Left renal pelvis (tissue), 4 donors: ENCODE data around the gene TFPT. TPM values are rescaled to one million over a fixed set of nuclear protein-coding genes. Genes with fewer than 3 reads are reported as not detected.

Experiments
- DNase-seq, 4 donors: peaks; one replicate each; pipeline ENCODE4 v3.0.0-alpha.2; 2013; ENCODE audit warnings: low read depth in 4 of 4, low spot score in 3 of 4
- polyA plus RNA-seq, 4 donors: library from polyadenylated mRNA; unstranded; fragments of 120-200 nt; gene quantifications; one replicate each; pipeline ENCODE4 v1.2.1, GENCODE V29; 2013; ENCODE audit not compliant: insufficient read length in 4 of 4

The TFPT gene
- polyA plus RNA-seq, 4 donors: 11.2 to 20.8 (median 12.7) TPM

DNA sequence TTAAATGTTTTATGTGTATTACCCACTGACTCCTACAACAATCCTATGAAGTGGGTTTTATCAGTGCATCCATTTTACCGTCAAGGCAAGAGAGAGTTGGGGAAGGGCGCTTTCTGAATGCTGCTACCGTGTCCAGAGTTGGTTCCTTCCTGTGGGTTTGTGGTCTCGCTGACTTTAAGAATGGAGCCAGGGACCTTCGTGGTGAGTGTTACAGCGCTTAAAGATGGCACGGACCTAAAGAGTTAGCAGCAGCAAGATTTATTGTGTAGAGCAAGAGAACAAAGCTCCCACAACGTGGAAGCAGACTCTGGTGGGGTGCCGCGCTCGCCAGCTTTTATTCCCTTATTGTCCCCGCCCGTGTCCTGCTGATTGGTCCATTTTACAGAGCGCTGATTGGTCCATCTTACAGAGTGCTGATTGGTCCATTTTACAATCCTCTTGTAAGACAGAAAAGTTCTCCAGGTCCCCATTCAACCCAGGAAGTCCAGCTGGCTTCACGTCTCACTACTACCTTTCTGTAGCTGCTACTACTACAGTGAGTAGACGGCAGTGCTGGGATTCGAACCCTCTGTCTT lies 20.9 kb downstream of the TFPT start:
- DNase-seq: no peak

GRCh38 chr19:54084410-54084809 lies 31.0 kb downstream of the TFPT start:
- no peak for DNase-seq

GRCh38 chr19:54081032-54081431 lies 34.4 kb downstream of the TFPT start, which contains the start of gene TARM1:
Gene TARM1, minus strand, starts transcription at chr19:54081365. Its CDS starts 25 bp downstream, at chr19:54081340.
- DNase-seq: no peak

- DNase-seq: no peak
These were observed 38.1 kb downstream of the TFPT start for GRCh38 chr19:54077334-54077733.

DNA sequence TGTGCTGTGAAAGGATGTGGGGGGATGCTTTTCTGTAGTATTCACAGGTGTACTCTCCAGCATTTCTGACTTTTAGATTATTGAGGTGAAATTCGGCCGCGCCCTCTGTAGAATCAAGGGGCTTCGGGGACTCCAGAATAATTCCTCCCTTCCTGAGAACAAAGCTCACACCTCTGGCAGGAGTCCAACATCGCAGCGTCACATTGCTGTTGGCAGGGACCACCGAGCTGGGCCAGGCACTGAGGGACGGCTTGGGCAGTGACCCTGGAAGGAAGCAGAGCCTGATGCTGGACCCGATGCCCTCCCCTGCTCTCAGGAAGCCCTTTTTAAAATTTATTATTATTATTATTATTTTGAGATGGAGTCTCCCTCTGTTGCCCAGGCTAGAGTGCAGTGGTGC lies 40.6 kb downstream of the TFPT start:
- no peak for DNase-seq

DNA sequence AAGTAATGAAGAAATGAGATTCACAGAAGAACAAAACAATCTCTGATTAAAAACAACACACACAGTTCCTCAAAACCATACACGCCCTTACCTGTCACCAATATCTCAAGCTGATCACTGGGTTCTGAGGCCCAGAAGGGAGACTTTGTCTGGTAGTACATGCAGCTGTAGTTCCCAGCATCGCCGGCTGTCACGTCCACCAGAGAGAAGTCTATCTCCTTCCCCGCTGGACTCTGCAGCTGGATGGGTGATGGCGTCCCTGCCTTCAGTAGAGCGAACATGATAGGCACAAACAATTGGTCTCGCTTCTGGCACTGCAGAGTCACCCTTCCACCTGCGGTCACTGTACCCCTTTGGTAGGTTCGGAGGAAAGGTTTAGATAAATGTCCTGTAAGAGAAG lies 41.6 kb downstream of the TFPT start:
- no peak for DNase-seq

DNA sequence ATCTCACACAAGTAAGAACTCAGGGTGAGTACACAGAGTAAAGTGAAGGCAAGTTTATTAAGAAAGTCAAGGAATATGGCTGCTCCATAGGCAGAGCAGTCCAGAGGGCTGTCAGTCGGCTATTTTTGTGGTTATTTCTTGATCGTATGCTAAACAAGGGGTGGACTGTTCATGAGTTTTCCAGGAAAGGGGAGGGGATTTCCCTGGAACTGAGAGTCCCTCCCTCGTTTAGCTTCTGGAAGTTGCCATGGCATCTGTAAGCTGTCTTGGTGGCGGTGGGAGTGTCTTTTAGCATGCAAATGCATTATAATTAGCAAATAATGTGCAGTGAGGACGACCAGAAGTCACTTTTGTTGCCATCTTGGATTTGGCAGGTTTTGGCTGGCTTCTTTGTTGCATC lies 46.0 kb downstream of the TFPT start:
- DNase-seq: no peak

DNA sequence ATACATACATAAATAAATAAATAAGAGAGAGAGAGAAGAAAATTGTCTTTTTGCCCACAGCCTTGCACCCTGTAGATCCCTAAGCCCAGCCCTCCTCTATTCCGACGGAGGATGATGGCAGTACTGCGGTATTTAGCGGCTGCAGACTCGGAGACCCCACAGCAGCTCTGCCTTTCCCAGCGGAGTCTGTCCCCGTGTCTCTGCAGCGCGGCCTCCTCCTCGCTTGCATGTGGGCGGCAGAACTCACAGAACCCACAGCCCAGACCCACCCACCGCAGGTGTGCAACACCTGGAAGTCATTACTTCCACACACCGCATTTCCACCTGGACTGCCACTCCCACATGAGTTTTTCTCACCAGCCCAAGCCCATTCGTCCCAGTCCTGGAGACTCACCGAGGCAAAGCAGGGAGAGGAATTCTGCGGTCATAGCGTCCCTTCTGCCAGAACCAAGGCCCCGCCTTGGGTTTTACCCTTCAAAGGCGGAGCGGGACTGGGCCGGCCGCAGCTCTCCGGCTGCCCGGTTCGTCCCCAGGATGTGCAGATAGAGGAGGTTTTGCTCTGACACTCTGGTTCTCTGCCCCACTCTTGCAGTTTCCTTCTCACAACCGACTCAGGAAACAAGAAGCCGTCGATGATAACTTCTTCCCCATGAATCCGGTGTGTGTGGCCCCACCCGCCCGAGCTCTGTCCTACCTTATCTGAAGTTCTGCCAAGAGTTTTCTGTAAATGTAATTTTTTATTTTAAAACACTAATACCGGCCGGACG lies 51.9 kb downstream of the TFPT start, which contains the start of gene VSTM1:
VSTM1 (minus strand) TSS at position 548 of the 767 bp plus-strand sequence; CDS start at position 428, 120 bp downstream.
- no peak for DNase-seq

GRCh38 chr19:54062643-54063042 lies 52.8 kb downstream of the TFPT start:
- DNase-seq: no peak

Other genes starting within 250 kb of the TFPT start
- gene MYADM, start 247.8 kb downstream of the TFPT start, polyA plus RNA-seq: 100 to 1,000 TPM in 1 of 4 donors, 10 to 100 TPM in 3; 69.0 to 232 (median 74.0) TPM
- under 1 TPM; 0.34 to 0.99 (median 0.69) TPM for gene PRKCG, start 233.5 kb downstream of the TFPT start, polyA plus RNA-seq
- 1 to 10 TPM in 1 of 4 donors, under 1 TPM in 3; 0.15 to 1.5 (median 0.62) TPM for gene CACNG7, start 206.4 kb downstream of the TFPT start, polyA plus RNA-seq
- under 1 TPM; 0.15 to 0.50 (median 0.24) TPM for gene CACNG8, start 152.7 kb downstream of the TFPT start, polyA plus RNA-seq
- 1 to 10 TPM in 1 of 4 donors, under 1 TPM in 3; 0.42 to 1.3 (median 0.85) TPM for gene CACNG6, start 124.0 kb downstream of the TFPT start, polyA plus RNA-seq
- gene VSTM1, start 51.8 kb downstream of the TFPT start, polyA plus RNA-seq: under 1 TPM in 1 of 4 donors, not detected in 3; 0.22 TPM
- under 1 TPM in 1 of 4 donors, not detected in 3; 0.21 TPM for gene TARM1, start 34.3 kb downstream of the TFPT start, polyA plus RNA-seq
- under 1 TPM; 0.14 to 0.50 (median 0.24) TPM for gene OSCAR, start 14.9 kb downstream of the TFPT start, polyA plus RNA-seq
- gene NDUFA3, start 12.8 kb downstream of the TFPT start, polyA plus RNA-seq: 100 to 1,000 TPM in 2 of 4 donors, 10 to 100 TPM in 2; 84.0 to 157 (median 96.2) TPM
- gene PRPF31, start 97 bp upstream of the TFPT start, polyA plus RNA-seq: 10 to 100 TPM; 50.8 to 72.9 (median 68.7) TPM
- 10 to 100 TPM; 58.9 to 75.7 (median 74.0) TPM for gene CNOT3, start 22.1 kb upstream of the TFPT start, polyA plus RNA-seq
- gene LENG1, start 44.1 kb upstream of the TFPT start, polyA plus RNA-seq: 10 to 100 TPM in 1 of 4 donors, 1 to 10 TPM in 3; 7.6 to 10.1 (median 8.6) TPM
- gene TMC4, start 57.5 kb upstream of the TFPT start, polyA plus RNA-seq: 10 to 100 TPM in 3 of 4 donors, 1 to 10 TPM in 1; 3.8 to 50.3 (median 32.4) TPM
- 10 to 100 TPM; 51.8 to 86.8 (median 58.9) TPM for gene MBOAT7, start 73.9 kb upstream of the TFPT start, polyA plus RNA-seq
- gene TSEN34, start 75.7 kb upstream of the TFPT start, polyA plus RNA-seq: 10 to 100 TPM; 36.2 to 67.5 (median 45.0) TPM
- 1,000 to 10,000 TPM; 1,290 to 1,562 (median 1,510) TPM for gene RPS9, start 85.2 kb upstream of the TFPT start, polyA plus RNA-seq
- gene LILRB3, start 107.3 kb upstream of the TFPT start, polyA plus RNA-seq: 1 to 10 TPM in 3 of 4 donors, under 1 TPM in 1; 0.40 to 1.8 (median 1.7) TPM
- gene LILRA6, start 127.1 kb upstream of the TFPT start, polyA plus RNA-seq: 1 to 10 TPM in 1 of 4 donors, under 1 TPM in 3; 0.63 to 1.1 (median 0.89) TPM
- 10 to 100 TPM in 1 of 4 donors, 1 to 10 TPM in 3; 2.4 to 10.9 (median 2.8) TPM for gene LILRB5, start 141.6 kb upstream of the TFPT start, polyA plus RNA-seq
- gene LILRB2, start 165.5 kb upstream of the TFPT start, polyA plus RNA-seq: 1 to 10 TPM in 3 of 4 donors, under 1 TPM in 1; 0.80 to 1.9 (median 1.3) TPM
- under 1 TPM; 0.37 to 0.93 (median 0.73) TPM for gene LILRA5, start 197.5 kb upstream of the TFPT start, polyA plus RNA-seq
- gene LILRA4, start 223.5 kb upstream of the TFPT start, polyA plus RNA-seq: under 1 TPM in 3 of 4 donors, not detected in 1; 0.09 to 0.23 (median 0.16) TPM
- gene LAIR1, start 249.3 kb upstream of the TFPT start, polyA plus RNA-seq: 10 to 100 TPM in 1 of 4 donors, 1 to 10 TPM in 3; 3.2 to 10.6 (median 5.1) TPM